ENCODE results near the gene BCAS1.
A peak's percentile ranks its signal among the peaks of the same experiment; 100 is the strongest.

The BCAS1 gene

DNA sequence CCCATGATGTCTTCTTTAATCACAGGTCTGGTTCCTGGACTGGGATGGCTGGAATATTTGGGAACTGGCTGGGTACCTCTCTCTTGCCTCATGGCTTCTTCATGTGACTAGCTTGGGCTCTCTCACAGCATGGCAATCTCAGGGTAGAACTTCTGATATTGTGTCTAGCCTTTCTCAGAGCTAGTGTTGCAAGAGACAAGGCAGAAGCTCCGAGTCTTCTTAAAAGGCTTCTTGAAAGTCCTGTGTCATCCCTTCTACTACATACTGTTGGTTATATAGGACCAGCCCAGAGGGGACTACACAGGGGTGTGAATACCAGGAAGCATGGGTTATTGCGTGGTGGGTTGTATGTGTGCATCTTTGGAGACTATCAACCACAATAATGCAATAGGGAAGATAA lies 23.3 kb downstream of the BCAS1 start:
- DNase-seq = no peak

DNA sequence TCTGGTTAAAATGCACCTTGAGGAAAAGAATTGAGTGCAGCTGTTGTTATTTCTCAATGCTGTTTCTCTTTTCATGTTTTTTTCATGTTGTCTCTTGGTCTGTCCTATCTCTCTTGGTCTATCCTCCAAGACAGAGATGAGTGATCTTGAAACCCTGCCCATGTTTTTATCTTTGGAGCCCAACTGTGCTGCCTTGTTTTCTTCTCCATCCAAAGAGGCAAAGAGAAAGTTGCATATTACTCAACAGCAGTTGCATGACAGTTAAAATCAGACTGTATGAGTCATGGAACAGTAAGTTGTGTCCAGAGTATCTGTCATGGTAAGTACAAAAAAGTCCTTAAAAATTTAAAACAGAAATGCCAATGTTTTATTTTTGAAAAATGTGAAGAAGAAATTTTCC lies 26.2 kb downstream of the BCAS1 start:
- peak; percentile 91 for DNase-seq

DNA sequence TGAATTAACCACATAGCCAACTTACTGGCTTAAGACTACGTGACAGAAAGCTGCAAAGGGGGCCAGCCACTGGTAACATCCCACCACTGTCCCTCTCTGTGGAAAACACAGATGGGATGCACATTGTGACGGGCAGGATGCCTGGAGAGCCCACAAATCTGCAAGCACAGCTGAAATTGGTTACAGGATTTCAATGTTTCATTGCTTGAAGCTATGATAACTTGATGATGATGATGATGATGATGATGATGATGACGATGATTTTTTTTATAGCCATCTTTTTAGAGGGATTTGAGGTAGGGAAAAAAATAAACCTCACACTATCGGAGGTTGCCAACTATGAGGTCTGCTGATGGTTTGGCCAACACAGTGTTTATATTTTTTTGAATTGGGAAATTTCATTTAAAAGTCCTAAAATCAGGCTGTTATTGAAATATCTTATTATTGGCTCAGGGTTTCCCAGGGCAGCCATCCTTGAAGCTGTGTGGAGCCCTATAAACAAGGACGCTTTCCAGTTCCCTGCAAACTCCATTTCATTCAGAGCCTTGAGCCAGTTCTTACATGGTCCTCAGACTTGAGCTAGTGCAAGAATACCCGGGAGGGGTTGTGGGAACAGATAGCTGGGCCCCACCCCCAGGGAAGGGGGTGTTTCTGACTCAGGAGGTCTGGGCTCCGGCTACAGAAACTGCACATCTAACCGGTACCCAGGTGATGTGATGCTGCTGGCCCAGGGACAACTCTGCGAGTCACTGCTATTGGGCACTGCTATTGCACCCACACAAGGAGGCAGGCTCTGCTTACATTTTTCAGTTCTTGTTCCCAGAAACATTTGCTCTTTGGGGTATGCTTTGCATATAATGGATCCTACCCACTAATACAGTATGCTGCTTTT lies 27.1 kb downstream of the BCAS1 start:
- peak; percentile 75 for DNase-seq

DNA sequence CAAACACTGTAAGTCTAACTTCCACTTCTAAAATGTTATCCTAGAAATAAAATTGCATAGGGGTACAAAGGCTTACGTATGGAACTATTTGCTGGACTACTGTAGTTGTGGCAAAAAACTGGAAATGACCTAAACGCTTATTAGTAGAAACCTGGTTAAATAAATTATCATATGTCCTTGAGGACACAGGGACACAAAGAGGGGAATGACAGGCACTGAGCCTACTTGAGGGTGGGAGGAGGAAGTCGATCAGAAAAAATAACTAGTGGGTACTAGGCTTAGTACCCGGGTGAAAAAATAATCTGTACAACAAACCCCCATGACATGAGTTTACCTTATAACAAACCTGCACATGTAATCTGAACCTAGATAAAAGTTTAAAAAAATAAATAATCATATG lies 28.4 kb downstream of the BCAS1 start:
- DNase-seq = no peak

DNA sequence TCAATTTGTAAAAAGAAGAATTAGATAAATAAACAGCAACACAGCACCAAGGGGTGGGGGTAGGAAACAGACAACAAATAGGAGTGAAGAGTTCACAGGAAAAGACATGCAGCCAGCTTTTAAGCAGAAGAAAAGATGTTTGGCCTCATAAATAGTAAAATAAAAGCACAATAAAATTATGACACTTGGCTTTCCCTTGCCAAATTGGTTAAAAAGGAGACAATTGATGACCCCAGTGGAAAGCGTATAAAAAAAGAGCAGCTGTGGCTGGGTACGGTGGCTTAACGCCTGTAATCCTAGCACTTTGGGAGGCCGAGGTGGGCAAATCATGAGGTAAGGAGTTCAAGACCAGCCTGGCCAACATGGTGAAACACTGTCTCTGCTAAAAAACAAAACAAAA lies 29.1 kb downstream of the BCAS1 start:
- DNase-seq = no peak

DNA sequence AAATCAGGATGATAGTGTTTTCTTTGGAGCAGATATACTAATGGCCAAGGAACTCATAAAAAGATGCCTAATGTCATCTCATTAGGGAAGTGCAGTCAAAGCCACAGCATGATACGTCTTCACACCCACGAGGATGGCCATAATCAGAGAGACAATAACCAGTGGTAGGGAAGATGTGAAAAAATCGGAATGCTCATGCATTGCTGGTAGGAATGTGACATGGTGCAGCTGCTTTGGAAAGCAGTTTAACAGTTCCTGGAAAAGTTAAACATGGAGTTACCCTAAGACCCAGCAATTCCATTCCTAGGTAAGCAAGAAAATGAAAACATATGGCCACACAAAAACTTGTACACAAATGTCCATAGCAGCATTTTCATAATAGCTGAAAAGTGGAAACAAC lies 29.9 kb downstream of the BCAS1 start:
- no peak for DNase-seq

DNA sequence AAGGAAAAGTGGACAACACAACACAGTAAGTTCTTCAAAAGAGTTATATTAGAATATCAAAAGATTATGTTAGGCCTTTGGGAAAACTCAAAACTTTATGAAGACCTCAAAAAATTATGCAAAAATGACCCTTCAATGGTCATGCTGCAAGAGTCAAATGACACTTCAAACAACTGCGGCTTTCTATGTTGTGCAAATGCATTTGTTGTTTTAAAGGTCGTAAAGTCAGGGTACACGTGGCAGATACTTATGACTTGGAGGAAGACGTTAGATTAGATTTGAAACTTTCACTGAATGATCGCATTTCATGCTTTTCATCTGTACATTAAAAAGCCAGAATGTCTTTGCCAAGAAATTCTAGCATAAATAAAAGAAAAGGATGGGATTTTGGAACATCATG lies 31.4 kb downstream of the BCAS1 start:
- no peak for DNase-seq

DNA sequence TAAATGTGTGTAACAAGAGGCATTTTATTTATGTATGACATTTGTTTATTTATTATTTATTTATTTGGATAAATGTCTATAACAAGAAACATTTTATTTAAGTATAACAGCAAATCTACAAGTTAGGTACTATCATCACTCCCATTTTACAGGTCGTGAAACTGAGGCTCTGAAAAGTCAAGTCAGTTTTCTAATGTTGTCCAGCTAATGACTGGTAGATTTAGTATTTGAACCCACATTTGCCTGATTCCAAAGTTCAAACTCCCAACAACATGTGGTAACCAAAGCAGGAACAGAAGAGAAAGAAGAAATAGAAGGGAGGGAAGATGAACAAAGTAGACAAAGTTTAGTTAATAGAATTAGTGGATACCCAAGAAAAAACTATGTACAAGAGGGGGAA lies 32.9 kb downstream of the BCAS1 start:
- no peak for DNase-seq

DNA sequence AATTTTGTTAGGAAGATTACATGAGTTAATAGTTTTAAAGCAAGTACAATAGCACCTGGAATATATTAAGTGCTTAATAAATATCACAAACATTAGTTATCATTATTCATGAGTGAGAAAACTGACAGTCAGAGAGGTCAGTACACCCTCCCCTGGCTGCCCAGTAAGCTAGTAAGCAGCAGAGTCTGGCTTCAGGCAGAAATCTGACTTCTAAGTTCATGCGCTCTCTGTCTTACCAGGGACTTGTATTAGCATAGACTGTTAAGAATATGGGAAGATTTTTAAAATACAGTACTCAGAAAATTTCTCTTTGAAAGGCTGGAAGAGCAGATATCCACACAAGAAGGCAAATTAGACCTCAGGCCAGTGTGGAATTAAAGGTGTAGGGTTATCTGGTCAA lies 40.8 kb downstream of the BCAS1 start:
- no peak for DNase-seq

DNA sequence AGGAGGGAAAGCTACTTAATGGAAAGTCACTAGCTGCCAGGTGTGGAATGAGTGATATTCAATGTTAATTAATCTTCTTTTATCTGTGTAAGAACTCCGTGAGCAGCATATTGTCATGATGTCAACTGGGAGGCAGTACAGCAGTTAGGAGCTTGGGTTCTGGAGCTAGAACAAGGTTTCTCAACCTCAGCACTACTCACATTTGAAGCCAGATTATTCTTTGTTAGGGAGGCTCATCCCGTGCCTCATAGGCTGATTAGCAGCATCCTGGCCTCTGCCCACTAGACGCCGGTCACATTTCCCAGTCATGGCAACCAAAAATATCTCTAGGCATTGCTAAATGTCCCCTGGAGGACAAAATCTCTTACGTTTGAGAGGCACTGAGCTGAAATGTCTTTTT lies 41.2 kb downstream of the BCAS1 start:
- DNase-seq = no peak

DNA sequence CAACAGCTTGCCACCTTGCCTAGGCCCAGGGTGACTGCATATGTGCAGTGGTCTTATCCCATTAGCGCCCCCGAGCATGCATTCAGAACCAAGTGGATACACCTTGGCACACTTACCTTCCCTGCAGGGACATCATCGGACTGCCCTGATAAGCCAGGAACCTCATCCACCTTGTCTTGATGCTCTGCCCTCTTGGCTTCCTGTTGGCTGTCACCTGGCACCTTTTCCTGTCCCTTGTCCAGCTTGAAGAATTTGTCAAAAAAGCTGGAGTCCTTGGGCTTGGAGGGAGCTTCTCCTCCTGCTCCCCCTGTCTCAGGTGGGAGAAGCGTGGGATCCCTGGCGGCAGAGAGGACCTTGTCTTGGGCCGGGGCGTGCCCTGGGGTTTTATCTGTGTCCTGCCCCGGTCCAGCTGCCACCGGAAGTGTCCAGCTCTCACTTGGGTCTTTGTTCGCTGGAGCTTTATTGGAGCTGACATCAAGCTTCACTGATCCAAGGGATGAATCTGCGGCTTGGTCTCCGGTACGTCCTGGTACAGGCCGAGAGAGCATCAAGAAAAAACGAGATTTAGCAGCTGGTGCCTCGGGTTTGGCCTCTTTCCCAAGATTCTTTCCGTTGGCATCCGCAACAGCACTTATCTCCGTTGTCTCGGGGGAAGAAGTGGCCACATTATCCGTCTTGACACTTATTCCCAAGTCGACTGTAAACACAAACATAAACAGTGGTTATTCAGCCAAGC lies 42.0 kb downstream of the BCAS1 start:
- DNase-seq = no peak

DNA sequence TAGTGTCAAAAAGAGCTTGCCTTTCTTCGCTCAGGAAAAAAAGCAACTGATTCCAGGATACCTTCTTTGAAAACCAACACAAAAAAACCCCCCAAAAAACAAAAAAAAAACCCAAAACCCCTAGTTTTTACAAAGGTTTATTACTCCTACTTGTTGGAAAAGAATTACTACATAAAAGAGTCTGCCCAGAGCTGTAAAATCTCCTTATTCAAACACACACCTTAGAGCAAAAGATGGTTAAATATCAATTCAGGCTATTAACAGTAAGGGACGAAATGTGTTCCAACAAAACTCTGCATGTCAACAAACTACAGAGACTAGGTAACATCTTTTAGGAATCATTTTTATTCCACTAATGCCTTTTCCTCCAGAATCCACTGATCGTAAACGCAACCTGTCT lies 42.7 kb downstream of the BCAS1 start:
- DNase-seq = no peak

DNA sequence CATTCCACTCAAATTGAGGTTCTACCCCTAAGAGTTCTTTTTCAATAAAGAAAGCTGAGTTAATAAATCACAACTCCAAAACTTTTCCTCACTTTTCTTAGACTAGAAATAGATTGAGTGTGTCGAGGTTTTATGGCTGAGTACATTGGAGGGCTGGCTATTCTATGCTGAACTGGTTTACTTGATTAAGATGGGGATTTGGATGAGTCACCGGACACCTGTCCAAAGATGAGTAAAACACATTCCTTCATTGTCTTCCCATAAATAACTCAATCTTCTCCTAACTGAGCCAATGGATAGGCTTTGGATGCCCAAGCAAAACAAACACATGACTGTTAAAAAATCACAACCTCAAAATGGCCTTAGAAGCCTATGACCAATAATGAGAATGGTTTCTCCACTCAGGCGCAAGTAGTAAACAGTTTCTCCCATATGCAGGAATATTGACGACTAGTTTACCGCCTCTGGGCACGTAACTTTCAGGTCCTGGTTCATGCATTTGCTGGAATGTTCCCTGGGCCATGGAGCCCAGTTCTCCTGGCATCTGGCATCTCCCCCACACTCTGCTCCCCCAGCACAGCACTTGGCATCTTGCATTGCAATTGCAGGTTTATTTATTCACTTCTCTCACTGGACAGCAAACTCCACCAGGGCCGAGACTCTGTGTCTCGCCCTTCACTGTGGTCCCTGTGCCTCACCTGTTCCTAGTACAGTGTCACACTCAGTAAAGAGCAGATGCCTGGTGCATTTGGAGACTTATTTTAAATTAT lies 43.9 kb downstream of the BCAS1 start:
- DNase-seq = peak; percentile 30

DNA sequence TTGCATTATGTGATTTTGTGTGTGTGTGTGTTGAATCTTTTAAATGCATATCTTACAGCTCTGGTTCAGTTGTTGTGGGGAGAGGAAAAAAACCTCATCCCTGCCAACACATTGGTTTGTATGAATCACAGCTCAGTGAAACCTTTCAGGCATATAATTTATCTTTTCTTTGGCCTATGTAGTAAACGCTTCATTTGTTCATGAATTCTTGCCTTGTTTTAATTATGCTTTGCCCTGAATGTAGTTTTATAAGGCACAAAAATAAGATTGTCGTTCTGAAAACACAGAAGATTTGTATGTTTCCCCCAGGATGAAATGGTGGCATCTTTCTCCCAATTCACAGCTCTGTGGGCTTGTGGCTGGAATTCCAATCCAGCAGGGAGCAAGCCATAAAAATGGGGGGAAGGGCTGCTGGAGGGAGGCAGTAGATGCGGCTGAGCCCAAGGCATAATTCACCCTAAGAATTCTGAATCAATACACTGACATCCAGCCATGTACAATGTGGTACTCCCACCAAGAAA lies 45.1 kb downstream of the BCAS1 start:
- DNase-seq = peak; percentile 95

DNA sequence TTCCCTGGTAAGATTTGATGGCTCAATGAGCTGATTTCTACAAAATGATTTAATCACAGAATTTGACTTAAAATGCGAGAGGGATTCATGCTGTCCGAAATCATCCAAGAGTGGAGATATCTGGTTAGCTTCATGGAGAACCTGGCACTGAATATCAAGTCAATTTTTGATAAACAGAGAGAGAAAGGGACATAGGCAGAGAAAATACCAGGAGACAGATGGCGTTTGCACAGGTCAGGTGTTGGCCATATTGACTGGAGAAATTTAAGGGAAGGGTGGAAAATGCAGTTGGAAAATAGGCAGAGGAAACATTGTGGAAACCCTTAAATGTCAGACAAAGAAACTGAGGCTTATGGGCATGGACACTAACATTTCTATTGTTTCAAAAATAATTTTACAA lies 47.0 kb downstream of the BCAS1 start:
- no peak for DNase-seq

DNA sequence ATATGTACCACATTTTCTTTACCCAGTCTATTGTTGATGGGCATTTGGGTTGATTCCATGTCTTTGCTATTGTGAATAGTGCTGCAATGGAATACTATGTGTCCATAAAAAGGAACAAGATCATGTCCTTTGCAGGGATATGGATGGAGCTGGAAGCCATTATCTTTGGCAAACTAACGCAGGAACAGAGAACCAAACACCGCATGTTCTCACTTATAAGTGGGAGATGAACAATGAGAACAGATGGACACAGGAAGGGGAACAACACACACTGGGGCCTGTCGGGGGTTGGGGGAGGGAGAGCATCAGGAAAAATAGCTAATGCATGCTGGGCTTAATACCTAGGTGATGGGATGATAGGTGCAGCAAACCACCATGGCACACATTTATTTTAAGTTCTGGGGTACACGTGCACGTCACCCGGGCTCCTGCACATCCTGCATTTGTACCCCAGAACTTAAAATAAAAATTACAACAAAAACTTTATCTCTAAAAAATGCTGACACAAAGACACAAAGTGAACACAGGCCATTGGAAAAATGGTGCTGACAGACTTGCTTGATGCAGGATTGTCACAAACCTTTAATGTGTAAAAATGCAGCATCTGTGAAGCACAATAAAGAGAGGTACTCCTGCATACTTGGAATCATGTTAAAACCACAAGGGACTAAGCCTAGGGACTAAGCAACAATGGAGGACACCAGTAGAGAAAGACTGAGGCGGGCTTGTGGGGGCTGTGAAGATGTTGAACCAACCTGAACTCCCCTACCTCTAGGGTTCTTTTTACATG lies 48.8 kb downstream of the BCAS1 start:
- DNase-seq = no peak

DNA sequence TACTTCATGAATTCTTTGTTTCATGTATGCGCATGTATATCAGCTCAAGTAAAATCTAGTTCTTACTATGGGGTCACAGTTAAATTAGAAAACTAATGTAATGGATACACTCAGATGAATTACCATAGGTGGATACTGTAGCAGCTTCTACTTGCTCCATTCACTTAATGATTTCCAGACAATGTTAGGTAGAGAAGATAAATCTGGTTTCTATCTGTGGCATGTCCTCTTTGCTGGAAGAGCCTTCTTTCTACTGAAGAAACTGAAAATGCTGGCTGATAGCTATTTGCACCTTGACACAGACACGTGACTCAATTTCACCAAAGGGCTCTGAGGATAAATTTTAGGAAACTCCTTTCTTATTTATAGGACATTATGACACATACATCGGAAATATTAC lies 49.5 kb downstream of the BCAS1 start:
- DNase-seq = no peak

DNA sequence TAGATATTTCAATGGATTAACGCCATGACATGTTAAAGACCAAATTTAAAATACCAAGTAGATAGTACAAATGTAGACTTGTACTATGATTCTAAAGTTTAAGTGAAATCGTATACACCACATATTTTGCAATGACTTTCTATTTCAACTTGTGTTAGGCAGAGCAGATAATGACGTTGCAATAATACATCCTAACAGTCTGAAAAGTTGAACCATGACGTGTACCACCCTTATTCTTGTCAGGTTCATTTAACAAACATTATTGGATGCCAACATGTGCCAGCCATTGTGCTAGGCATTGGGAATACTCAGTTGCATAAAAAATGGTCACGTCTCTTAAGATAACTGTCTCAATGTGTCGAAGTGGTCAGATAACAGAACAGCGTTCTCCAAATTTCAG lies 50.0 kb downstream of the BCAS1 start:
- no peak for DNase-seq

DNA sequence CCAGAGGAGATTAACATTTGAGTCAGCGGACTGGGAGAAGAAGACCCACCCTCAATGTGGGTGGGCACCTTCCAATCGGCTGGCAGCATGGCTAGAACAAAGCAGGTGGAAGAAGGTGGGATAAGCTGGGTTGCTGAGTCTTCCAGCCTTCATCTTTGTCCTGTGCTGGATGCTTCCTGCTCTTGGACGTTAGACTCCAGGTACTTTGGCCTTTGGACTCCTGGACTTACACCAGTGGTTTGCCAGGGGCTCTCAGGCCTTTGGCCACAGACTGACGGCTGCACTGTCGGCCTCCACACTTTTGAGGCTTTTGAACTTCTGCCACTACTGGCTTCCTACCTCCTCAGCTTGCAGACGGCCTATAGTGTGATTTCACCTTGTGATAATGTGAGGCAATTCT lies 50.8 kb downstream of the BCAS1 start:
- DNase-seq = no peak

DNA sequence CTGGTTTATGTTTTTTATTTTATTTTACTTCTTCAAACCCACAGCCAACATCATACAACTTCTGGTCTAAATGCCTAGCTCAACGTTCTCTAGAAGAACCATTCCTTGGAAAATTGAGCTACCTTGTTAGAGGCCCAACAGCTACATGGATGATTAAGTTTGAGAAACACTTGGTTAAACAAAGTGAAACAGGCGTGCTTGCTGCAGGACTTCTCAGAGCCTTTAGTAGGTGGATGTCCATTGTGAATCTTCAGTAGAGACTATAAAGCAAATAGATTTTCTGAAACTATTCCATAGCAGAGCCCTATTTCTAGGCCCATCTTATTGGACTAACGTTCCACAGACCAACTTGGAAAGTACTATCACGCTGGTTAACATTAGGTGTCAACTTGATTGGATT lies 51.3 kb downstream of the BCAS1 start:
- DNase-seq = no peak

DNA sequence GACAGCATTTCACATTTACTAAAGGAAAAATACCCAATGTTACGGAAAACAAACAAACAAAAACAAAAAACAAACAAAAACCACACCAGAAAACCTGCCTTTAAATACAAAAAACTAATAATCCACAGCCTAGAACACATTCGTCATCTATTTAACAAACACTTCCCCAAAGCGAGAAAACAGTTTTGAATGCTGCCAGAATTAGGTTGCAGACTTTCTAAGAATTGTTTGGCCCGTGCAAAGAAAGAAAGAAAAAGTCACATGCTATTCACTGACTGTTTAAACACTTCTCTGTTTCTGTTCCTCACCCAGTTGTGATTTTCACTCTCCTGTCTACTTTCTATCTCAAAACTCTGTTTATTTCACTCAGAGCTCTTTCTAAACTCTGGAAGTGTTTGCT lies 52.5 kb downstream of the BCAS1 start:
- DNase-seq = no peak

DNA sequence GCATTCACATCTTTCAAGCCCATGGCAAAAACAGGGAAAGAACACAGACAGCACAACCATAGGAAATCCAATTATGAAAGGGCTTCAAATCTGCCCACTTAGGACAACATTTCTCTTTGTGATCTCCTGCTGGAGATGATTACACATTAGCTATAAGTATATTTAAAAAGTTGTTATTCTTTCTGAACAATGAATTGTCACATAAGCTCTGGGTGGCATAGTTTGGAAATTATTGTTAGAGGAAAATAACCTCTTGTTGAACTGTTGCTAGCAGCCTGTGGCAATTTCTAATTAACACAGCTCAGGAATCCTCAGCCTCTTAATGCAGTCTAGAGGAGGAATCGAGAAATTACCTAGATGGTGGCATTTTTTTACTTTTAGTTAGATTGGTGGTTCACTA lies 54.9 kb downstream of the BCAS1 start:
- no peak for DNase-seq

Measured in fibroblast of skin of right quadriceps (primary cell).